ENCODE data around the gene STRN. TPM values are rescaled to one million over a fixed set of nuclear protein-coding genes. Genes with fewer than 3 reads are reported as not detected.

Gene STRN
- total RNA-seq, 2 experiments from 2014 or later = 16.1 to 32.6 TPM

GRCh38 chr2:36967236-36967876 is 1.0 kb upstream of the STRN start:
- Histone ChIP-seq H3K9me2 (ENCODE audit: insufficient read depth, low read length) (no peaks in the 10 kb centered on the region), H3K4me2 (ENCODE audit: low read length) (peak overlapping the region; percentile 86), H3K79me2 (ENCODE audit: insufficient read depth, low read depth, low read length) (peaks cover 32% of the 10 kb centered on the region), H3K4me1 (ENCODE audit: insufficient read depth, low read length, poor library complexity, severe bottlenecking) (peaks cover 30% of the 10 kb centered on the region), H3K27ac (ENCODE audit: low read depth, low read length, poor library complexity, severe bottlenecking) (peak overlapping the region; percentile 54), H2AFZ (ENCODE audit: low read length) (peak overlapping the region; percentile 98), H3K36me3 (ENCODE audit: insufficient read depth, low read length) (0 out of 2 replicates have a peak, but pooled peaks cover 4% of the 10 kb centered on the region), H3K9me3 (ENCODE audit: low read length) (no peaks in the 10 kb centered on the region), H4K20me1 (ENCODE audit: insufficient read depth, low read length) (peaks cover 12% of the 10 kb centered on the region; the same call in 1 of the 2 replicates), H3K4me3 (ENCODE audit: low read depth, low read length, poor library complexity, severe bottlenecking) (peak overlapping the region; percentile 71)
- TF ChIP-seq EZH2phosphoT487 (IDR thresholded peaks at IDR 0.05; ENCODE audit: borderline replicate concordance, low read depth, low read length) = no peak
- no peak for TF ChIP-seq CTCF (conservative IDR thresholded peaks at IDR 0.05; ENCODE audit: low read length)
- DNase-seq (ENCODE audit: low spot score) = peak; percentile 20
- POLR2A ChIA-PET = interaction anchor here (0.8 to 1.5 kb wide), 4 partner anchors 8 to 230 kb away, joined by 3 to 4 read pairs (median 4); no protein-coding TSS in a partner anchor
- intact Hi-C loops (cut with micrococcal nuclease; ENCODE audit: unreplicated experiment) = loop anchor here (5.0 kb wide), 3 partner anchors 115 to 705 kb away; partner anchors contain the start of genes CDC42EP3, CEBPZOS, GPATCH11 and HEATR5B
- BruUV-seq (replicated peaks) = TSS peak; percentile 92
- CTCF ChIA-PET (ENCODE audit: unreplicated experiment) = no interaction called here

GRCh38 chr2:36965751-36966369 is 476 bp downstream of the STRN start:
- no TSS peak for BruUV-seq (replicated peaks)
- TF ChIP-seq EZH2phosphoT487 (IDR thresholded peaks at IDR 0.05; ENCODE audit: borderline replicate concordance, low read depth, low read length) = no peak
- no peak for TF ChIP-seq CTCF (conservative IDR thresholded peaks at IDR 0.05; ENCODE audit: low read length)
- intact Hi-C loops (cut with micrococcal nuclease; ENCODE audit: unreplicated experiment) = loop anchor here (2.0 to 5.0 kb wide), 4 partner anchors 69 to 706 kb away; partner anchors contain the start of genes CDC42EP3, CEBPZOS, GPATCH11 and HEATR5B
- Histone ChIP-seq H3K79me2 (ENCODE audit: insufficient read depth, low read depth, low read length) (peaks cover 32% of the 10 kb centered on the region), H3K4me2 (ENCODE audit: low read length) (peak overlapping the region; percentile 88), H2AFZ (ENCODE audit: low read length) (peak overlapping the region; percentile 96), H3K36me3 (ENCODE audit: insufficient read depth, low read length) (0 out of 2 replicates have a peak, but pooled peaks cover 4% of the 10 kb centered on the region), H3K4me3 (ENCODE audit: low read depth, low read length, poor library complexity, severe bottlenecking) (peak overlapping the region; percentile 94), H4K20me1 (ENCODE audit: insufficient read depth, low read length) (peaks cover 16% of the 10 kb centered on the region; the same call in 1 of the 2 replicates), H3K4me1 (ENCODE audit: insufficient read depth, low read length, poor library complexity, severe bottlenecking) (peaks cover 30% of the 10 kb centered on the region), H3K9me2 (ENCODE audit: insufficient read depth, low read length) (no peaks in the 10 kb centered on the region), H3K27ac (ENCODE audit: low read depth, low read length, poor library complexity, severe bottlenecking) (peak overlapping the region; percentile 59), H3K9me3 (ENCODE audit: low read length) (no peaks in the 10 kb centered on the region)
- ChIA-PET CTCF (ENCODE audit: unreplicated experiment) (no interaction called here), POLR2A (interaction anchor here (0.7 to 1.2 kb wide), 3 partner anchors 9 to 912 kb away, joined by 3 to 5 read pairs (median 4); no protein-coding TSS in a partner anchor)
- DNase-seq (ENCODE audit: low spot score) = peak; percentile 35
